ENCODE results near the gene UNC45A. TPM values are rescaled to one million over a fixed set of nuclear protein-coding genes. Genes with fewer than 3 reads are reported as not detected.
A peak's percentile ranks its signal among the peaks of the same experiment; 100 is the strongest.

Gene UNC45A, protein sequence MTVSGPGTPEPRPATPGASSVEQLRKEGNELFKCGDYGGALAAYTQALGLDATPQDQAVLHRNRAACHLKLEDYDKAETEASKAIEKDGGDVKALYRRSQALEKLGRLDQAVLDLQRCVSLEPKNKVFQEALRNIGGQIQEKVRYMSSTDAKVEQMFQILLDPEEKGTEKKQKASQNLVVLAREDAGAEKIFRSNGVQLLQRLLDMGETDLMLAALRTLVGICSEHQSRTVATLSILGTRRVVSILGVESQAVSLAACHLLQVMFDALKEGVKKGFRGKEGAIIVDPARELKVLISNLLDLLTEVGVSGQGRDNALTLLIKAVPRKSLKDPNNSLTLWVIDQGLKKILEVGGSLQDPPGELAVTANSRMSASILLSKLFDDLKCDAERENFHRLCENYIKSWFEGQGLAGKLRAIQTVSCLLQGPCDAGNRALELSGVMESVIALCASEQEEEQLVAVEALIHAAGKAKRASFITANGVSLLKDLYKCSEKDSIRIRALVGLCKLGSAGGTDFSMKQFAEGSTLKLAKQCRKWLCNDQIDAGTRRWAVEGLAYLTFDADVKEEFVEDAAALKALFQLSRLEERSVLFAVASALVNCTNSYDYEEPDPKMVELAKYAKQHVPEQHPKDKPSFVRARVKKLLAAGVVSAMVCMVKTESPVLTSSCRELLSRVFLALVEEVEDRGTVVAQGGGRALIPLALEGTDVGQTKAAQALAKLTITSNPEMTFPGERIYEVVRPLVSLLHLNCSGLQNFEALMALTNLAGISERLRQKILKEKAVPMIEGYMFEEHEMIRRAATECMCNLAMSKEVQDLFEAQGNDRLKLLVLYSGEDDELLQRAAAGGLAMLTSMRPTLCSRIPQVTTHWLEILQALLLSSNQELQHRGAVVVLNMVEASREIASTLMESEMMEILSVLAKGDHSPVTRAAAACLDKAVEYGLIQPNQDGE
- total RNA-seq: 10 to 100 TPM; 63.4 to 70.5 (median 68.0) TPM

DNA sequence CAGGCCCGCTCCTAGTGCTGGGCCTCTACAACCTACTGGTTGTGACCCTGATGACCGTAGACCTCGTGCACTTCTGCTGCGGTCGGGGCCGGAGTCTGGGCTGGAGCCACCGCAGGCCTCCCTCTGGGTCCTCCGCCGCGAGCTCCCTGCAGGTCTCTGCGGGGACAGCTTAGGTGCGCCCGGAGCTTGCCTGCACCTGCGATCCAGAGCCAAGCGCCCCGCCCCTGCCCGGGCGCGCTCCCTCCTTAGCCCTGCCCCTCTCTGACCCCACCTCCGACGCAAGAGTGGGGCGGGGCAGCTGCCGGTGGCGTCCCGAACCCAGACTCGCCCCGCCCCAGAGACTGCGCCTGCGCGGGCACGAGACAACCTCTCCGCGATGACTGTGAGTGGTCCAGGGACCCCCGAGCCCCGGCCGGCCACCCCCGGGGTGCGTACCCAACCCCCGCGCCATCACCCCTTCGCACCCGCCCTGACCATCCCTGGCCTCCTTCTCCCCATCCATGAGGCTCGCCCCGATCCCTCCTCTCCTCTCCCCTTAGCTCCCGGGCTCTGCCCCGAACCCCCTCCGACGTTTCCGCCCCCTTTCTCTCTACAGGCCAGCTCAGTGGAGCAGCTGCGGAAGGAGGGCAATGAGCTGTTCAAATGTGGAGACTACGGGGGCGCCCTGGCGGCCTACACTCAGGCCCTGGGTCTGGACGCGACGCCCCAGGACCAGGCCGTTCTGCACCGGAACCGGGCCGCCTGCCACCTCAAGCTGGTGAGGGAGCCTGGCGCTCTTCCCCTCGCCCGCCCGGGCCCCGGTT is at the start of gene UNC45A:
Gene UNC45A (plus strand): TSS at position 337 of the 803 bp plus-strand sequence. CDS start 40 bp downstream, at position 377.
- Mint-ChIP-seq H3K27me3 (ENCODE audit: low read depth) (no peaks in the 10 kb centered on the region), H3K36me3 (ENCODE audit: insufficient read depth) (peaks cover 5% of the 10 kb centered on the region)
- ATAC-seq: peak; percentile 78 to 79

GRCh38 chr15:90885432-90886290 is 49.4 kb upstream of the UNC45A start:
- ATAC-seq (peak; percentile 69 to 70), DNase-seq (peak; percentile 82)
- Mint-ChIP-seq H3K36me3 (ENCODE audit: insufficient read depth) (peaks cover 4% of the 10 kb centered on the region), H3K27me3 (ENCODE audit: low read depth) (peaks cover 2% of the 10 kb centered on the region), H3K4me1 (ENCODE audit: low read depth) (peaks cover 10% of the 10 kb centered on the region), H3K4me3 (no peak overlapping the region), H3K9me3 (no peaks in the 10 kb centered on the region)

More for the DNA sequence above, at the start of gene UNC45A:
- H3K4me1 Mint-ChIP-seq (ENCODE audit: low read depth): peaks cover 34% of the 10 kb centered on the region
- H3K4me3 Mint-ChIP-seq: peak within 1 kb of the TSS; percentile 82
- H3K9me3 Mint-ChIP-seq: no peaks in the 10 kb centered on the region
- peak; percentile 95 for DNase-seq

DNA sequence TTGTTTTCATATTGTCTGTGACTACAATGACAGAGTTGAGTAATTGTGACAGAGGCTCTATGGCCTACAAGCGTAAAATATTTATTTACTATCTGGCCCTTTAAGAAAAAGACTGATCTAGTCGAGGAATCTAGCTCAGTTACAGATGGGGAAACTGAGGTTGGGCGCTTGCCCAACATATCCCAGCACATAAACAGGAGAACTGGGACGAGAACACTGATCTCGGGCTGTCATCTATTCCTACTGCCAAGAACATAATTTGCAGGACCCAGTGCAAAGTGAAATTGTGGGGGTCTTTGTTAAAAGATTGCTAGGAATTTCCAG is 48.8 kb upstream of the UNC45A start:
- Mint-ChIP-seq H3K4me3 (no peak overlapping the region), H3K36me3 (ENCODE audit: insufficient read depth) (peaks cover 4% of the 10 kb centered on the region)
- no peak for DNase-seq

DNA sequence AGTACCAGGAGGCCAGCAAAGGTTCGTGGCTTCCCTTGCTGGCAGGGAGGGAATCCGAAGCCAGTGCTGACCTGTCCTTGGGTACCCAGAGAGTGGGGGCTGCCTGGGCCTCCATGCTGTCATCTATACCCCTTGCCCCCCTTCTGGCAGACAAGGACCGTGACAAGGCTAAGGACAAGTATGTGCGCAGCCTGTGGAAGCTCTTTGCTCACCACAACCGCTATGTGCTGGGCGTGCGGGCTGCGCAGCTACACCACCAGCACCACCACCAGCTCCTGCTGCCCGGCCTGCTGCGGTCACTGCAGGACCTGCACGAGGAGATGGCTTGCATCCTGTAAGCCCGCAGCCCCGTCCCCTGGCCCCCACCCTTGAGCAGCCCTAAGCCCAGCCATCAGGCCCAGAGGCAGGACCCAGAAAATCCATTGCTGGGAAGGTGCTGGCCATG is 48.0 kb upstream of the UNC45A start:
- H3K4me3 Mint-ChIP-seq: no peak overlapping the region
- H3K9me3 Mint-ChIP-seq: no peaks in the 10 kb centered on the region

More for the DNA sequence above, 48.8 kb upstream of the UNC45A start:
- H3K27me3 Mint-ChIP-seq (ENCODE audit: low read depth): peaks cover 2% of the 10 kb centered on the region
- H3K4me1 Mint-ChIP-seq (ENCODE audit: low read depth): peaks cover 10% of the 10 kb centered on the region
- no peaks in the 10 kb centered on the region for H3K9me3 Mint-ChIP-seq
- no peak for ATAC-seq

DNA sequence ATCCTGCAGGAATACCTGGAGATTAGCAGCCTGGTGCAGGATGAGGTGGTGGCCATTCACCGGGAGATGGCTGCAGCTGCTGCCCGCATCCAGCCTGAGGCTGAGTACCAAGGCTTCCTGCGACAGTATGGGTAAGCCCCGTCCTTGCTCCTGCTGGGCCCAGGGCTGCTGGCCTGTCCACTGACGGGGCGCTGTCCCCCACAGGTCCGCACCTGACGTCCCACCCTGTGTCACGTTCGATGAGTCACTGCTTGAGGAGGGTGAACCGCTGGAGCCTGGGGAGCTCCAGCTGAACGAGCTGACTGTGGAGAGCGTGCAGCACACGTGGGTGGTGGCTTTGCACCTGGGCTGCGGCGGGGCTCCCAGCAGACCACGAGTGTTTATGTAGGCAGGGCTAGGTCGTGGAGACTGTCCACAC is 45.8 kb upstream of the UNC45A start:
- peaks cover 4% of the 10 kb centered on the region for H3K36me3 Mint-ChIP-seq (ENCODE audit: insufficient read depth)
- H3K27me3 Mint-ChIP-seq (ENCODE audit: low read depth): peaks cover 2% of the 10 kb centered on the region
- DNase-seq: no peak
- H3K4me3 Mint-ChIP-seq: no peak overlapping the region
- ATAC-seq: no peak
- H3K4me1 Mint-ChIP-seq (ENCODE audit: low read depth): peaks cover 10% of the 10 kb centered on the region
- no peaks in the 10 kb centered on the region for H3K9me3 Mint-ChIP-seq

More for the DNA sequence above, 48.0 kb upstream of the UNC45A start:
- Mint-ChIP-seq H3K4me1 (ENCODE audit: low read depth) (peaks cover 10% of the 10 kb centered on the region), H3K27me3 (ENCODE audit: low read depth) (peaks cover 2% of the 10 kb centered on the region), H3K36me3 (ENCODE audit: insufficient read depth) (peaks cover 4% of the 10 kb centered on the region)
- ATAC-seq (no peak), DNase-seq (no peak)

DNA sequence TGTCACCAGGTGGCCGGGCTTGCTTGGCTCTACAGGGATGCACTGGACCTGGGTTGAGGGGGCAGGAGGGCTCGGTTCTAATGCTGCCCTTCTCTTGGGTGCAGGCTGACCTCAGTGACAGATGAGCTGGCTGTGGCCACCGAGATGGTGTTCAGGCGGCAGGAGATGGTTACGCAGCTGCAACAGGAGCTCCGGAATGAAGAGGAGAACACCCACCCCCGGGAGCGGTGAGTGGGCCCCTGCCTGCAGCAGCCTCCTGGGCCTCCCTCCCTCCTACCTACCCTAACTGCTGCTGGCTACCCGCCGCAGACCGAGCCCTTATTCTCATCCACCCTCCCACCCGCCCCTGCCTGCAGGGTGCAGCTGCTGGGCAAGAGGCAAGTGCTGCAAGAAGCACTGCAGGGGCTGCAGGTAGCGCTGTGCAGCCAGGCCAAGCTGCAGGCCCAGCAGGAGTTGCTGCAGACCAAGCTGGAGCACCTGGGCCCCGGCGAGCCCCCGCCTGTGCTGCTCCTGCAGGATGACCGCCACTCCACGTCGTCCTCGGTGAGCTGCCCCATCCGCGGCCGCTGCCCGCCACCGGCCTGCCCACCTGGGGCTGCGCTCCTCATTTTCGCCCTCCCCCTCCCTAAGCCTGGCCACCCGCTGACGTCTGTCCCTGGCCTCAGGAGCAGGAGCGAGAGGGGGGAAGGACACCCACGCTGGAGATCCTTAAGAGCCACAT is 45.2 kb upstream of the UNC45A start:
- H3K36me3 Mint-ChIP-seq (ENCODE audit: insufficient read depth): peaks cover 4% of the 10 kb centered on the region
- peaks cover 9% of the 10 kb centered on the region for H3K4me1 Mint-ChIP-seq (ENCODE audit: low read depth)
- DNase-seq (no peak), ATAC-seq (no peak)
- no peaks in the 10 kb centered on the region for H3K9me3 Mint-ChIP-seq
- peaks cover 1% of the 10 kb centered on the region for H3K27me3 Mint-ChIP-seq (ENCODE audit: low read depth)
- H3K4me3 Mint-ChIP-seq: no peak overlapping the region

GRCh38 chr15:90890839-90891238 is 44.2 kb upstream of the UNC45A start:
- Mint-ChIP-seq H3K4me1 (ENCODE audit: low read depth) (no peaks in the 10 kb centered on the region), H3K36me3 (ENCODE audit: insufficient read depth) (peaks cover 5% of the 10 kb centered on the region), H3K4me3 (no peak overlapping the region), H3K9me3 (no peaks in the 10 kb centered on the region), H3K27me3 (ENCODE audit: low read depth) (no peaks in the 10 kb centered on the region)
- no peak for ATAC-seq
- DNase-seq: no peak

- Mint-ChIP-seq H3K27me3 (ENCODE audit: low read depth) (no peaks in the 10 kb centered on the region), H3K4me3 (no peak overlapping the region), H3K9me3 (no peaks in the 10 kb centered on the region), H3K36me3 (ENCODE audit: insufficient read depth) (peaks cover 5% of the 10 kb centered on the region), H3K4me1 (ENCODE audit: low read depth) (no peaks in the 10 kb centered on the region)
- DNase-seq: no peak
- no peak for ATAC-seq
Measured at GRCh38 chr15:90891346-90891949, 43.6 kb upstream of the UNC45A start.

DNA sequence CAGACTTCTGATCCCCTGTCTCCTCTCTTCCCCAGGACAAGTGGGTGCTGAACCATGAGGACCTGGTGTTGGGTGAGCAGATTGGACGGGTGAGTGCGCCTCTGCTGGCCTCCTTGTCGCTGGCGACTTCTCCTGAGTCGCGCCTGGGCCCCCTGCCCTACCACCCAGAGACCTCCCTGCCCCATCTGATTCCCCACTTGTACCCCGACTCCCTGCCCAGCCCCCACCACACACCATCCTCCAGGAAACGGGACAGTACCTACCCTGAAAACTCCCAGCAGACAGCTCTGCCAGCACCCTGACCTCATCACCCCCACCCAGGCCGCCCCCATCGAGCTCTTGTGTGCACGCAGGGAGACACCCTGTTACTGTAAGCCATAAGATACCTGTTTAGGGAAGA is 43.1 kb upstream of the UNC45A start:
- Mint-ChIP-seq H3K9me3 (no peaks in the 10 kb centered on the region), H3K36me3 (ENCODE audit: insufficient read depth) (peaks cover 5% of the 10 kb centered on the region)

DNA sequence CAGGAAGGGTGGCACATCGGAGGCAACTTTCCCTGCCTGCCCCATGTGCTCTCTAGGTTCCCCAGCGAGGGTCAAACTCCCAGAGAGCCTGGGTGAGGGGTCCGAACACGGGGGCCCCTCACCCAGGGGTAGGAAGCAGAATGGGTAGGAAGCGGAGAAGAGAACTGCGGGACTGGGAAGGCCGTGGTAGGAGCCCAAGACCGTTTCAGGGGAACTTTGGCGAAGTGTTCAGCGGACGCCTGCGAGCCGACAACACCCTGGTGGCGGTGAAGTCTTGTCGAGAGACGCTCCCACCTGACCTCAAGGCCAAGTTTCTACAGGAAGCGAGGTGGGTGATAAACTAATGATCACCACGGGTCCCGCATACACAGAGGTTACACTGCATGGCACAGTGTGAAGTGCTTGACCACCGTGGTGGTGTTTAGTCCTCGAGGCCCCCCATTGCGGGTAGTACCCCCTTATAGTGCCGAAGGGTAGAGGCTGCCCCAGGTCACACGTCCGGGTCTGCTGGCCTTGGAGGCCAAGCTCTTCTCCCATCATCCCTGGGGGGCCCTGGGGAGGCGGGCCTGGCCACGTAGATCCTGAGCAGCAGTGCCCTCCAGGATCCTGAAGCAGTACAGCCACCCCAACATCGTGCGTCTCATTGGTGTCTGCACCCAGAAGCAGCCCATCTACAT is 42.4 kb upstream of the UNC45A start:
- Mint-ChIP-seq H3K27me3 (ENCODE audit: low read depth) (no peaks in the 10 kb centered on the region), H3K4me3 (no peak overlapping the region), H3K4me1 (ENCODE audit: low read depth) (no peaks in the 10 kb centered on the region), H3K36me3 (ENCODE audit: insufficient read depth) (peaks cover 2% of the 10 kb centered on the region), H3K9me3 (no peaks in the 10 kb centered on the region)
- ATAC-seq (no peak), DNase-seq (no peak)

More for the DNA sequence above, 43.1 kb upstream of the UNC45A start:
- ATAC-seq (no peak), DNase-seq (no peak)
- Mint-ChIP-seq H3K4me1 (ENCODE audit: low read depth) (no peaks in the 10 kb centered on the region), H3K4me3 (no peak overlapping the region), H3K27me3 (ENCODE audit: low read depth) (no peaks in the 10 kb centered on the region)

DNA sequence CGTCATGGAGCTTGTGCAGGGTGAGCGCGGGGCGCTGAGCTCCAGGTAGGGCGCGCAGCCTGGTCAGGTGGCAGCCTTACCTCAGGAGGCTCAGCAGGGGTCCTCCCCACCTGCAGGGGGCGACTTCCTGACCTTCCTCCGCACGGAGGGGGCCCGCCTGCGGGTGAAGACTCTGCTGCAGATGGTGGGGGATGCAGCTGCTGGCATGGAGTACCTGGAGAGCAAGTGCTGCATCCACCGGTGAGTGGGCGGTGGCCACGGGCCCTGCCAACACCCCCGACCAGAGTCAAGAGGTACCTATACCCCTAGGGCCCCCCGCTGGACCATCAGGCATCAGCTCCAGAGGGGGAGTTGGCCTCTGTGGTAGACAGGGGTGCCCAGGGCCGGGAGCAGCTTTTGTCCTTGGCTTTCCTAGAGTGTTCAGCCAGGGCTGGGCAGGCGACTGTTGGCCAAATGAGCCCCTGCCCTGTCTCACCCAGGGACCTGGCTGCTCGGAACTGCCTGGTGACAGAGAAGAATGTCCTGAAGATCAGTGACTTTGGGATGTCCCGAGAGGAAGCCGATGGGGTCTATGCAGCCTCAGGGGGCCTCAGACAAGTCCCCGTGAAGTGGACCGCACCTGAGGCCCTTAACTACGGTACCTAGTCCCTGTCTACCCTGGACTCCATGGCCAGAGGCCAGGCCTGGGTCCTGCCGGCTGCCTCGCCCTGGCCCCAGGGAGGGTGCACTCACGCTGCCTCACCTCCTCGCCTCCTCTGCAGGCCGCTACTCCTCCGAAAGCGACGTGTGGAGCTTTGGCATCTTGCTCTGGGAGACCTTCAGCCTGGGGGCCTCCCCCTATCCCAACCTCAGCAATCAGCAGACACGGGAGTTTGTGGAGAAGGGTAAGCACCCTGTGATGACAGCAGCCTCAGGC is 41.7 kb upstream of the UNC45A start:
- Mint-ChIP-seq H3K4me1 (ENCODE audit: low read depth) (no peaks in the 10 kb centered on the region), H3K27me3 (ENCODE audit: low read depth) (no peaks in the 10 kb centered on the region), H3K9me3 (no peaks in the 10 kb centered on the region), H3K36me3 (ENCODE audit: insufficient read depth) (peaks cover 2% of the 10 kb centered on the region), H3K4me3 (no peak overlapping the region)
- ATAC-seq (no peak), DNase-seq (no peak)
